NCI-H1694 (cell line): ENCODE data around the gene WDTC1.

Source experiments
- DNase-seq: peaks from one replicate; lab custom pipeline; 2025; lab: John Stamatoyannopoulos, UW

WDTC1 gene

GRCh38 chr1:27356619-27357280 lies 122.3 kb downstream of the WDTC1 start:
- no peak for DNase-seq

GRCh38 chr1:27357281-27358037 lies 123.0 kb downstream of the WDTC1 start:
- peak; percentile 14 for DNase-seq
